Measurements from ENCODE around the gene TRIM2.

Gene TRIM2

GRCh38 chr4:153207027-153207426 is 2.8 kb downstream of the TRIM2 start:
- Histone ChIP-seq H3K36me3 (ENCODE audit: control insufficient read depth, insufficient read depth, low read length) (no peaks in the 10 kb centered on the region), H3K27me3 (ENCODE audit: control insufficient read depth, insufficient read depth, low read length, poor library complexity, severe bottlenecking) (peaks cover 17% of the 10 kb centered on the region), H3K4me3 (ENCODE audit: insufficient read depth, low read depth, low read length) (no peak overlapping the region), H3K9me3 (ENCODE audit: control insufficient read depth, low read length) (no peaks in the 10 kb centered on the region), H3K27ac (ENCODE audit: insufficient read depth, low read depth, low read length, poor library complexity, severe bottlenecking) (peak overlapping the region; percentile 69), H3K4me1 (ENCODE audit: control insufficient read depth, insufficient read depth, low read length) (peaks cover 37% of the 10 kb centered on the region)
- WGBS, 2 experiments = 15 to 18% methylated on average over 8 of the region's 8 CpGs

GRCh38 chr4:153207567-153207966 is 3.3 kb downstream of the TRIM2 start:
- H3K36me3 ChIP-seq (ENCODE audit: control insufficient read depth, insufficient read depth, low read length) = no peaks in the 10 kb centered on the region
- H3K27ac ChIP-seq (ENCODE audit: insufficient read depth, low read depth, low read length, poor library complexity, severe bottlenecking) = peak overlapping the region; percentile 69
- H3K4me3 ChIP-seq (ENCODE audit: insufficient read depth, low read depth, low read length) = no peak overlapping the region
- WGBS, 2 experiments = 38 to 40% methylated on average over 7 of the region's 7 CpGs
- H3K4me1 ChIP-seq (ENCODE audit: control insufficient read depth, insufficient read depth, low read length) = peaks cover 37% of the 10 kb centered on the region
- H3K9me3 ChIP-seq (ENCODE audit: control insufficient read depth, low read length) = no peaks in the 10 kb centered on the region
- H3K27me3 ChIP-seq (ENCODE audit: control insufficient read depth, insufficient read depth, low read length, poor library complexity, severe bottlenecking) = peaks cover 17% of the 10 kb centered on the region

DNA sequence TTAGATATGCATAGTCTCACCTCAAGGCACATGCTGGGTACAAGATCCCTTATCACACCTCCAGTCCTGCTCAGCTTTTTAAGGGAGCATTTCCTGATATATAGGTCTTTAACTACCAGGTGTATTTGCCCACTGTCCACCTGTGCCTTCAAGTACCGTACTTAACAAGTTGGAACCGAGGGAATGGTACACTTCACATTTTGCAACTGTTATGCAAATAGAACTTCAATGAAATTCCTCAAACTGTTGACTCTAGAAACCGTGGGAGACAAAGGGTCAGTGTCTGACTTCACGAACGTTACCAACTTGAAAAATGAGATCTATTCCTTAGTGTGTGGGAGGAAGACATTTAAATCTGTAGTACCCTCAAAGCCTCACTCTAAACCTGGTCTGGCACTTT is 5.2 kb downstream of the TRIM2 start:
- Histone ChIP-seq H3K4me1 (ENCODE audit: control insufficient read depth, insufficient read depth, low read length) (peaks cover 32% of the 10 kb centered on the region), H3K9me3 (ENCODE audit: control insufficient read depth, low read length) (no peaks in the 10 kb centered on the region), H3K36me3 (ENCODE audit: control insufficient read depth, insufficient read depth, low read length) (no peaks in the 10 kb centered on the region), H3K4me3 (ENCODE audit: insufficient read depth, low read depth, low read length) (no peak overlapping the region), H3K27ac (ENCODE audit: insufficient read depth, low read depth, low read length, poor library complexity, severe bottlenecking) (no peak overlapping the region), H3K27me3 (ENCODE audit: control insufficient read depth, insufficient read depth, low read length, poor library complexity, severe bottlenecking) (peaks cover 17% of the 10 kb centered on the region)
- 59 to 60% methylated on average over 5 of the region's 5 CpGs for WGBS, 2 experiments

- Histone ChIP-seq H3K27ac (ENCODE audit: insufficient read depth, low read depth, low read length, poor library complexity, severe bottlenecking) (no peak overlapping the region), H3K36me3 (ENCODE audit: control insufficient read depth, insufficient read depth, low read length) (no peaks in the 10 kb centered on the region), H3K9me3 (ENCODE audit: control insufficient read depth, low read length) (no peaks in the 10 kb centered on the region), H3K4me1 (ENCODE audit: control insufficient read depth, insufficient read depth, low read length) (peaks cover 20% of the 10 kb centered on the region), H3K4me3 (ENCODE audit: insufficient read depth, low read depth, low read length) (no peak overlapping the region), H3K27me3 (ENCODE audit: control insufficient read depth, insufficient read depth, low read length, poor library complexity, severe bottlenecking) (peaks cover 8% of the 10 kb centered on the region)
- 75 to 82% methylated on average over 1 of the region's 1 CpG for WGBS, 2 experiments
Observed at GRCh38 chr4:153210727-153211126, 6.5 kb downstream of the TRIM2 start.

DNA sequence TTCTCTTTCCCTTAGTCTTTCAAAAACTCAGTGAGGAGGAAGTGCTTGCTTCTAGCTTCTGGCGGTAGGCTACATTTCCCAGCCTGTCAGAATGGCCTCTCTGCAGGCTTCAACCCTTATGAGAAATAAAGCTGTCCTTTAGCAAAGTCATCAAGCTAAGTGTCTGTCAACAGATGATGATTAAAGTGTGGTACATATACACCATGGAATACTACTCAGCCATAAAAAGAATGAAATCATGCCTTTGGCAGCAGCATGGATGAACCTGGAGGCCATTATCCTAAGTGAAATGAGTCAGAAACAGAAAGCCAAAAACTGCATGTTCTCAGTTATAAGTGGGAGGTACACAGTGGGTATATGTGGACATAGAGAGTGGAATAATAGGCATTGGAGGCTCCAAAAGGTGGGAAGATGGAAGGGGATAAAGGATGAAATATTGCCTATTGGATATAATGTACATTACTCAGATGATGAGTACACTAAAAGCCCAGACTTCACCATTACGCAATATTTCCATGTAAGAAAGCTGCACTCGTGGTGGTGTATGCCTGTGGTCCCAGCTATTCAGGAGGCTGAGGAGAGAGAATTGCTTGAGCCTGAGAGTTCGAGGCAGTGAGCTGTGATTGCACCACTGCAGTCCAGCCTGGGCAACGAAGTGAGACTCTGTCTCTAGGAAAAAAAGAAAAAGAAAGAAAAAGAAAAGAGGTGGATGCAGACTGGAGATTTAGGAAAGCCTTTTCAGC is 7.9 kb downstream of the TRIM2 start:
- peaks cover 5% of the 10 kb centered on the region for H3K4me1 ChIP-seq (ENCODE audit: control insufficient read depth, insufficient read depth, low read length)
- no peak overlapping the region for H3K27ac ChIP-seq (ENCODE audit: insufficient read depth, low read depth, low read length, poor library complexity, severe bottlenecking)
- H3K27me3 ChIP-seq (ENCODE audit: control insufficient read depth, insufficient read depth, low read length, poor library complexity, severe bottlenecking) = no peaks in the 10 kb centered on the region
- WGBS, 2 experiments = 85 to 91% methylated on average over 5 of the region's 5 CpGs
- H3K36me3 ChIP-seq (ENCODE audit: control insufficient read depth, insufficient read depth, low read length) = no peaks in the 10 kb centered on the region
- H3K9me3 ChIP-seq (ENCODE audit: control insufficient read depth, low read length) = no peaks in the 10 kb centered on the region
- no peak overlapping the region for H3K4me3 ChIP-seq (ENCODE audit: insufficient read depth, low read depth, low read length)

DNA sequence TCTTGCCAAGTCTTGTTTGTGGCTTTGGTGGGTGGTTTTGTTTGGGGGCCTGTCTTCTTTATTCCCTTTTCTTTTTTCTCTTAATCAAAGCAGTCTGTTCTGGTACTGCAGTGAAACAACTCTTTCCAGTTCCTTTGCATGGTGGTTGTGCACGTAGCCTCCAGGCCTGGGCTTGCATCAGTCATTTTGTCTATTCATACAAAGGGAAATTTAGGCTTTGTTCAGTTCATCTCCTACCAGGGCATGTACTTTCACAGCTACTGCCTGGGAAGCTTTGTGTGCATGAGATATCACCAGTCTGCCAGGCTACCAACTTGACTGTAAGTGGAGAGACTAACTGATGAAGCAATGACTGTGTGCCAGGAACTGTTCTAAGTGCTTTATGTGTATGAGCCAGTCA is 8.5 kb downstream of the TRIM2 start:
- no peak overlapping the region for H3K27ac ChIP-seq (ENCODE audit: insufficient read depth, low read depth, low read length, poor library complexity, severe bottlenecking)
- WGBS, 2 experiments = 67 to 77% methylated on average over 1 of the region's 1 CpG
- no peaks in the 10 kb centered on the region for H3K36me3 ChIP-seq (ENCODE audit: control insufficient read depth, insufficient read depth, low read length)
- no peak overlapping the region for H3K4me3 ChIP-seq (ENCODE audit: insufficient read depth, low read depth, low read length)
- H3K9me3 ChIP-seq (ENCODE audit: control insufficient read depth, low read length) = no peaks in the 10 kb centered on the region
- H3K27me3 ChIP-seq (ENCODE audit: control insufficient read depth, insufficient read depth, low read length, poor library complexity, severe bottlenecking) = no peaks in the 10 kb centered on the region
- H3K4me1 ChIP-seq (ENCODE audit: control insufficient read depth, insufficient read depth, low read length) = peaks cover under 1% of the 10 kb centered on the region

DNA sequence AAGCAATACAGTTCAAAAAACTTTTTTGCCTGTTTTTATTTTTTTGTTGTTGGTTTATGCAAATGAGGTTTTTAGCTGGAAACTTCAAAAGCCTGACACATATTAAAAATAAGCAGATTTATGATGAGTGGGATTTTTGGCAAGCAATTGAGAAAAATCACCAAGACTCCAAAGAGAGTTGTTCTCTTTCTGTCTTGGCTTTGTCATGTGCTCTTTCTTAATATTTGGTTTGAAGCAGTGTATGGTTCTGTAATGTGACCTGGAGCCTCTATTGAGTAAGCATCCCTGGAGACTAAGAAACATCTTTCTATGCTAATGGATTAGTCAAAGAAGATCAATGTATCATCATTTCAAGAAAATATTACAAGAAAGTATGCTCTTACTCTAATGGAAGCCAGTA is 11.7 kb downstream of the TRIM2 start:
- H3K27ac ChIP-seq (ENCODE audit: insufficient read depth, low read depth, low read length, poor library complexity, severe bottlenecking) = no peak overlapping the region

GRCh38 chr4:153216546-153216945 is 12.3 kb downstream of the TRIM2 start:
- no peak overlapping the region for H3K4me3 ChIP-seq (ENCODE audit: insufficient read depth, low read depth, low read length)
- no peak overlapping the region for H3K27ac ChIP-seq (ENCODE audit: insufficient read depth, low read depth, low read length, poor library complexity, severe bottlenecking)
- H3K36me3 ChIP-seq (ENCODE audit: control insufficient read depth, insufficient read depth, low read length) = no peaks in the 10 kb centered on the region
- H3K27me3 ChIP-seq (ENCODE audit: control insufficient read depth, insufficient read depth, low read length, poor library complexity, severe bottlenecking) = peaks cover 9% of the 10 kb centered on the region
- H3K4me1 ChIP-seq (ENCODE audit: control insufficient read depth, insufficient read depth, low read length) = no peaks in the 10 kb centered on the region
- WGBS, 2 experiments = 50 to 63% methylated on average over 4 of the region's 4 CpGs
- H3K9me3 ChIP-seq (ENCODE audit: control insufficient read depth, low read length) = no peaks in the 10 kb centered on the region

More for the DNA sequence above, 11.7 kb downstream of the TRIM2 start:
- no peaks in the 10 kb centered on the region for H3K4me1 ChIP-seq (ENCODE audit: control insufficient read depth, insufficient read depth, low read length)
- no peaks in the 10 kb centered on the region for H3K36me3 ChIP-seq (ENCODE audit: control insufficient read depth, insufficient read depth, low read length)
- peaks cover 3% of the 10 kb centered on the region for H3K27me3 ChIP-seq (ENCODE audit: control insufficient read depth, insufficient read depth, low read length, poor library complexity, severe bottlenecking)
- H3K4me3 ChIP-seq (ENCODE audit: insufficient read depth, low read depth, low read length) = no peak overlapping the region
- no peaks in the 10 kb centered on the region for H3K9me3 ChIP-seq (ENCODE audit: control insufficient read depth, low read length)

DNA sequence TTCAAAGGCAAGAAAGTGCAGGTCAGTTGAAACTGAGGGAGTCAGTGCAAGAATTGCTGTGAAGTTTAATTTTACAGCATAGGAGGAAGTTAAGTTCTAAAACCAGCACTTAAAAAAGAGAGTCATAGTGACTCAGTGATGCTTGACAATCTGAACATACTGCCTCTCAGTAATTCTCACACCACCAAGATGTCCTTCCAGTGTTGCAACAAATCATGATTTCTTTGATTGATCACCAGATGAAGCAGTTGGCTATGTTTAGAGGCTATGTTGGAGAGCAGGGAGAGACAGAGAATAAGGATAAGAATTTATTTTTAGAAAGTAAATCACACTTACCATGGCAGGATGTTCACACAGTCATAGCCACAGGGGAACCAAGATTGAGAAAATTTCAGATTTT is 13.2 kb downstream of the TRIM2 start:
- Histone ChIP-seq H3K4me1 (ENCODE audit: control insufficient read depth, insufficient read depth, low read length) (no peaks in the 10 kb centered on the region), H3K27me3 (ENCODE audit: control insufficient read depth, insufficient read depth, low read length, poor library complexity, severe bottlenecking) (peaks cover 13% of the 10 kb centered on the region), H3K36me3 (ENCODE audit: control insufficient read depth, insufficient read depth, low read length) (no peaks in the 10 kb centered on the region), H3K4me3 (ENCODE audit: insufficient read depth, low read depth, low read length) (no peak overlapping the region), H3K27ac (ENCODE audit: insufficient read depth, low read depth, low read length, poor library complexity, severe bottlenecking) (no peak overlapping the region), H3K9me3 (ENCODE audit: control insufficient read depth, low read length) (no peaks in the 10 kb centered on the region)

- no peak overlapping the region for H3K27ac ChIP-seq (ENCODE audit: insufficient read depth, low read depth, low read length, poor library complexity, severe bottlenecking)
Observed at GRCh38 chr4:153218961-153219360, 14.7 kb downstream of the TRIM2 start.

More at GRCh38 chr4:153218961-153219360, 14.7 kb downstream of the TRIM2 start:
- WGBS, 2 experiments = 96 to 97% methylated on average over 3 of the region's 3 CpGs
- H3K4me1 ChIP-seq (ENCODE audit: control insufficient read depth, insufficient read depth, low read length) = no peaks in the 10 kb centered on the region
- no peaks in the 10 kb centered on the region for H3K9me3 ChIP-seq (ENCODE audit: control insufficient read depth, low read length)
- H3K4me3 ChIP-seq (ENCODE audit: insufficient read depth, low read depth, low read length) = no peak overlapping the region
- peaks cover 13% of the 10 kb centered on the region for H3K27me3 ChIP-seq (ENCODE audit: control insufficient read depth, insufficient read depth, low read length, poor library complexity, severe bottlenecking)
- H3K36me3 ChIP-seq (ENCODE audit: control insufficient read depth, insufficient read depth, low read length) = no peaks in the 10 kb centered on the region
